Progenitor cell of endocrine pancreas (in vitro differentiated cells): ENCODE measurements around the gene RBAK. TPM values are rescaled to one million over a fixed set of nuclear protein-coding genes. Genes with fewer than 3 reads are reported as not detected.
"Not testable (repeated sequence)": the region's sequence is repeated elsewhere in the genome, so short reads cannot be mapped to it uniquely, and the experiment has no call there.

Source experiments
- DNase-seq: peaks from one replicate; pipeline ENCODE4 v3.0.0; 2021; ENCODE audit warnings: low spot score; ENCODE audit not compliant: unreplicated experiment
- H3K27ac Mint-ChIP-seq: 2 replicates; pipeline ENCODE4 v1.8.0; 2021; ENCODE audit warnings: mild to moderate bottlenecking, moderate library complexity, mixed read lengths
- H3K27me3 Mint-ChIP-seq: 2 replicates; pipeline ENCODE4 v1.8.0; 2021; ENCODE audit warnings: mixed read lengths
- H3K36me3 Mint-ChIP-seq: 2 replicates; pipeline ENCODE4 v1.8.0; 2022; ENCODE audit warnings: mixed read lengths; ENCODE audit not compliant: insufficient read depth
- H3K4me1 Mint-ChIP-seq: 2 replicates; pipeline ENCODE4 v1.8.0; 2021; ENCODE audit warnings: low read depth, mixed read lengths
- H3K4me3 Mint-ChIP-seq: 2 replicates; pipeline ENCODE4 v1.8.0; 2021; ENCODE audit warnings: low read depth, mild to moderate bottlenecking, moderate library complexity, mixed read lengths
- H3K9me3 Mint-ChIP-seq: 2 replicates; pipeline ENCODE4 v1.8.0; 2021; ENCODE audit warnings: low read depth, mixed read lengths
- total RNA-seq: library from RNA; stranded (reverse); gene quantifications from 2 replicates; pipeline ENCODE4 v1.2.1, GENCODE V29; 2021
- TF ChIP-seq, protein P1 (sequence below): fragments of 200-600 bp; sonication (generic); IDR thresholded peaks from one replicate; pipeline ENCODE4 v1.5.0; 2021; ENCODE audit warnings: antibody characterized with exemption, mild to moderate bottlenecking; ENCODE audit not compliant: unreplicated experiment

Gene RBAK
- total RNA-seq, 1 donor from 2014 or later: 20.0 TPM

DNA sequence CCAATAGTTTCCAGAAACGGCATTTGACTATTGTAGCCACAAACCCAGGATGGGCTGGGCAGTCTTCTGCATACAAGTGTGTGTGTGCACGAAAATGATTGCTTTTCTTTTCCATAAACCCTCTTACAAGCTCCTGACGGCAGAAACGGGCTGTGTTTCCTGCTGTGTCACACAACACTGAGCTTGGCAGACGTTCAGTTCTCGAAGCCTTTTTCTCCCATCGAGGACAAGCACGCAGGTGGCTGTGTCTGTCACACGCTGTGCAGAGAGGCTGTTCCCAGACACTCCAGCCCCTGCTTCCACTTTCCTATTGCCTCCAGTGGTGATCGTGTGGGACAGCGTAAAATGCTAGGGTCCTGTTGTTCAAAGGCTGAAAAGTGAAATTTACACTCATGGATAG, 32.1 kb downstream of the RBAK start:
- H3K4me3 Mint-ChIP-seq: no peak overlapping the region
- H3K36me3 Mint-ChIP-seq: no peaks in the 10 kb centered on the region

DNA sequence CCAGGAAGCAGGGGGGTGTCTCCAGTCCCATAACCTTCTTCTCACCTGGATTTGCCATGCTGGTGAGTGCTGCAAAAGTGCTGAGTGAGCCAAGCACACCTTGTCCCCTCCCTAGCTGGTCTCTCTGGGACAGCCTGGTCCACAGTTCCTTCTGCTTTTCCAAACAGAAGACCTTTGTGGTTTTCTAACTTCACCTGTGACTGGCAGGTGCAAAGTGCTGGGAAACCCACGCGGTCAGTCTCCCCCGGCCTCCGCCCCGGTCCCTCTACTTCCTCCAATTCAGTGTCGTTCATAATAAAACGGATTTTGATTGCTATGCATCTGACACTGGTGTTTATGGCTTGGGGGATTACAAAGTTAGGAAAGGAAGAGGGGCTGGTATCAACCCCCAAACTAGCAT, 37.1 kb downstream of the RBAK start:
- DNase-seq: no peak
- TF ChIP-seq, protein P1, sequence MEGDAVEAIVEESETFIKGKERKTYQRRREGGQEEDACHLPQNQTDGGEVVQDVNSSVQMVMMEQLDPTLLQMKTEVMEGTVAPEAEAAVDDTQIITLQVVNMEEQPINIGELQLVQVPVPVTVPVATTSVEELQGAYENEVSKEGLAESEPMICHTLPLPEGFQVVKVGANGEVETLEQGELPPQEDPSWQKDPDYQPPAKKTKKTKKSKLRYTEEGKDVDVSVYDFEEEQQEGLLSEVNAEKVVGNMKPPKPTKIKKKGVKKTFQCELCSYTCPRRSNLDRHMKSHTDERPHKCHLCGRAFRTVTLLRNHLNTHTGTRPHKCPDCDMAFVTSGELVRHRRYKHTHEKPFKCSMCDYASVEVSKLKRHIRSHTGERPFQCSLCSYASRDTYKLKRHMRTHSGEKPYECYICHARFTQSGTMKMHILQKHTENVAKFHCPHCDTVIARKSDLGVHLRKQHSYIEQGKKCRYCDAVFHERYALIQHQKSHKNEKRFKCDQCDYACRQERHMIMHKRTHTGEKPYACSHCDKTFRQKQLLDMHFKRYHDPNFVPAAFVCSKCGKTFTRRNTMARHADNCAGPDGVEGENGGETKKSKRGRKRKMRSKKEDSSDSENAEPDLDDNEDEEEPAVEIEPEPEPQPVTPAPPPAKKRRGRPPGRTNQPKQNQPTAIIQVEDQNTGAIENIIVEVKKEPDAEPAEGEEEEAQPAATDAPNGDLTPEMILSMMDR: no peak
- H3K27me3 Mint-ChIP-seq: peaks cover 31% of the 10 kb centered on the region
- H3K4me1 Mint-ChIP-seq: no peaks in the 10 kb centered on the region
- H3K4me3 Mint-ChIP-seq: no peak overlapping the region
- H3K27ac Mint-ChIP-seq: no peak overlapping the region
- H3K36me3 Mint-ChIP-seq: no peaks in the 10 kb centered on the region
- no peaks in the 10 kb centered on the region for H3K9me3 Mint-ChIP-seq

More for the DNA sequence above, 32.1 kb downstream of the RBAK start:
- no peak overlapping the region for H3K27ac Mint-ChIP-seq
- H3K4me1 Mint-ChIP-seq: no peaks in the 10 kb centered on the region
- peaks cover 15% of the 10 kb centered on the region for H3K27me3 Mint-ChIP-seq
- TF ChIP-seq, protein P1: no peak
- H3K9me3 Mint-ChIP-seq: no peaks in the 10 kb centered on the region
- no peak for DNase-seq

DNA sequence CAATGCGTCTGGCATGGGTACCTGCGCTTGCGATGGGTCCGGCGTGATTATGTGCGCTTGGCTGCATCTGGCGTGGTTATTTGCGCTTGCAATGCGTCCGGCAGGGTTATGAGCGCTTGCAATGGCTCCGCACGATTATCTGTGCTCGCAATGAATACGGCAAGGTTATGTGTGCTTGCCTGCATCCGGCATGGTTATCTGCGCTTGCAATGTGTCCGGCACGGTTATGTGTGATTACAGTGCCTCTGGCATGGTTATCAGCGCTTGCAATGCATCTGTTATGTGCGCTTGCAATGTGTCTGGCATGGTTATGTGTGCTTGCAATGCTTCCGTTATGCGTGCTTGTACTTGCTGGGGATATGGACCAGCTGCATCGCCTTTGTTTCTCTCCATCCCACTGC, 37.7 kb downstream of the RBAK start:
- no peaks in the 10 kb centered on the region for H3K4me1 Mint-ChIP-seq
- H3K9me3 Mint-ChIP-seq: no peaks in the 10 kb centered on the region
- H3K4me3 Mint-ChIP-seq: no peak overlapping the region
- H3K27ac Mint-ChIP-seq: no peak overlapping the region
- no peaks in the 10 kb centered on the region for H3K36me3 Mint-ChIP-seq
- TF ChIP-seq, protein P1: no peak
- DNase-seq: no peak
- peaks cover 30% of the 10 kb centered on the region for H3K27me3 Mint-ChIP-seq

DNA sequence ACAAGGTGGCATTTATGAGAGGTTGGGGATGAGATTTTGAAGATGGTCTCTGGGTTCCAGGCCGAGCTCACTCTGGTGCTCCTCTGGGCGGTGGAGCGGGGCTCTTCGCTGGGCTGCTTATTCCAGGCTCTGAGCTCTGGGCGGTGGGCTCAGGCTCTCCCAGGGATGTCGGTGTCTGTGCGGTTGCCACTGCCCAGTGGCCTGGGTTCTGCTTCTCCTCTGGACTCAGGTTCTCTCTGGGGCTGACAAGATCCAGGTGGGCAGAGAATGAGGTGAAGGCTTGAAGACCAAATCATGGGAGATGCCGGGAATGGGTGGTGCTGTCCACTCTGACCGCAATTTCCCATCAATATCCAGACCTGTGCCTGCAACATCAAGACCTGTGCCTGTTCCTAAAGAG, 40.6 kb downstream of the RBAK start:
- no peak overlapping the region for H3K4me3 Mint-ChIP-seq
- H3K27me3 Mint-ChIP-seq: peaks cover 28% of the 10 kb centered on the region
- no peaks in the 10 kb centered on the region for H3K36me3 Mint-ChIP-seq
- H3K4me1 Mint-ChIP-seq: no peaks in the 10 kb centered on the region
- TF ChIP-seq, protein P1: no peak
- no peaks in the 10 kb centered on the region for H3K9me3 Mint-ChIP-seq
- DNase-seq: no peak
- H3K27ac Mint-ChIP-seq: no peak overlapping the region

DNA sequence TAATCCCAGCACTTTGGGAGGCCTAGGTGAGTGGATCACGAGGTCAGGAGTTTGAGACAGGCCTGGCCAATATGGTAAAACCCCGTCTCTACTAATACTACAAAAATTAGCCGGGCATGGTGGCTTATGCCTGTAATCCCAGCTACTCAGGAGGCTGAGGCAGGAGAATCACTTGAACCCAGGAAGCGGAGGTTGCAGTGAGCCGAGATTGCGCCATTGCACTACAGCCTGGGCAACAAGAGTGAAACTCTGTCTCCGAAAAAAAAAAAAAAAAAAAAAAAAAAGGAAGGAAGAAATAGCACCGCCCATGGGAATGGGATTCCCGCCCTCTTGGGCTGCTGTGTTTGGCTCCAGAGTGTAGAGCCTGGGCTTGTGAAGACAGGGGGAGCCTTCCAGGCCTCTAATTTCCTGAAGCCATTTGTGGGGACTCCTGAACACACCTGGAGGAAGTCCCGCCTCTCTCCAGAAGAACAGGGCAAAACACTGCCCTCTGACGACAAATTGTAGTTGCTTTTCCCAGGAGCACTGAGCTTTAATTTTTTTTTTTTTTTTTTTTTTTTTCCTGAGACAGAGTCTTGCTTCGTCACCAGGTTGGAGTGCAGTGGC, 42.7 kb downstream of the RBAK start:
- H3K27ac Mint-ChIP-seq, H3K9me3 Mint-ChIP-seq, H3K4me3 Mint-ChIP-seq, H3K36me3 Mint-ChIP-seq, DNase-seq, H3K4me1 Mint-ChIP-seq: not testable (repeated sequence)
- H3K27me3 Mint-ChIP-seq: peaks cover 25% of the 10 kb centered on the region

DNA sequence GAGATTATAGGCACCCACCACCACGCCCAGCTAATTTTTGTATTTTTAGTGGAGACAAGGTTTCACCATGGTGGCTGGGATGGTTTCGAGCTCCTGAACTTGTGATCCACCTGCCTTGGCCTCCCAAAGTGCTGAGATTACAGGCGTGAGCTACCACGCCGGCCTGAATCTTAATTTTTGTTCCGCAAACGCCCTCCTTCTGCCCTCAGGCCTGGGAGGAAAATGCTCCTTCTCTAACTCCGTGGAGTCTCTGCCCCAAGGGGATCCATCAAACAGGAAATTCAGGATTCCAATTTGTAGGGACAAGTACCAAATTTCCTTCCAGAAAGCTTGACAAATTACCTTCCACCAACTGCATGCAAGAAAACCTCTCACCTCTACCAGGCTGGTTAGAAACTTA, 43.2 kb downstream of the RBAK start:
- H3K4me3 Mint-ChIP-seq: no peak overlapping the region
- H3K4me1 Mint-ChIP-seq: no peaks in the 10 kb centered on the region
- TF ChIP-seq, protein P1: no peak
- H3K36me3 Mint-ChIP-seq: peaks cover 1% of the 10 kb centered on the region
- no peak for DNase-seq
- peaks cover 8% of the 10 kb centered on the region for H3K9me3 Mint-ChIP-seq
- no peak overlapping the region for H3K27ac Mint-ChIP-seq
- H3K27me3 Mint-ChIP-seq: peaks cover 19% of the 10 kb centered on the region
